Cardiac atrium fibroblast (primary cell): ENCODE data around the gene ARPC1A. TPM values are rescaled to one million over a fixed set of nuclear protein-coding genes. Genes with fewer than 3 reads are reported as not detected.

Source experiments
- total RNA-seq: library from RNA; depleted of rRNA; stranded (reverse); fragments of >200 nt; gene quantifications from 2 replicates; pipeline ENCODE4 v1.2.3, GENCODE V29; 2015

ARPC1A gene
- 174 and 198 TPM in 2 replicates for total RNA-seq

GRCh38 chr7:99325592-99326407 lies at the start of gene ARPC1A:
ARPC1A (plus strand) TSS chr7:99325898; CDS start chr7:99333354, 7,456 bp downstream.

GRCh38 chr7:99374111-99375064 lies 48.7 kb downstream of the ARPC1A start, which contains the start of gene ARPC1B:
ARPC1B (plus strand) TSS chr7:99374730; CDS start chr7:99385715, 10,985 bp downstream.

GRCh38 chr7:99408379-99409191 lies 82.9 kb downstream of the ARPC1A start, which contains the start of the genes BUD31 and PDAP1:
BUD31 (plus strand) TSS chr7:99408969; CDS start chr7:99411093, 2,124 bp downstream.
PDAP1 (minus strand) TSS chr7:99408597; CDS start chr7:99408548, 49 bp downstream.

Other genes starting within 250 kb of the ARPC1A start
- 14.4 and 15.5 TPM in 2 replicates for gene SMURF1, start 181.8 kb upstream of the ARPC1A start, total RNA-seq
- gene KPNA7, start 117.8 kb upstream of the ARPC1A start, total RNA-seq = not detected in 2 replicates
- not detected in 2 replicates for gene MYH16, start 53.1 kb upstream of the ARPC1A start, total RNA-seq
- gene ARPC1B, start 48.8 kb downstream of the ARPC1A start, total RNA-seq = 262 and 273 TPM in 2 replicates
- gene PDAP1, start 82.7 kb downstream of the ARPC1A start, total RNA-seq = 73.5 and 93.5 TPM in 2 replicates
- 95.1 and 129 TPM in 2 replicates for gene BUD31, start 83.1 kb downstream of the ARPC1A start, total RNA-seq
- 3.8 and 8.6 TPM in 2 replicates for gene PTCD1, start 112.9 kb downstream of the ARPC1A start, total RNA-seq
- gene CPSF4, start 113.0 kb downstream of the ARPC1A start, total RNA-seq = 19.1 and 26.0 TPM in 2 replicates
- 3,196 and 5,196 TPM in 2 replicates for gene ATP5MF, start 140.3 kb downstream of the ARPC1A start, total RNA-seq
- gene ZNF789, start 147.0 kb downstream of the ARPC1A start, total RNA-seq = 1.9 and 4.0 TPM in 2 replicates
- gene ZNF394, start 174.4 kb downstream of the ARPC1A start, total RNA-seq = 17.3 and 22.9 TPM in 2 replicates
- 7.5 and 9.2 TPM in 2 replicates for gene ZKSCAN5, start 178.8 kb downstream of the ARPC1A start, total RNA-seq
- 5.2 and 7.1 TPM in 2 replicates for gene FAM200A, start 226.2 kb downstream of the ARPC1A start, total RNA-seq
- gene ZNF655, start 232.7 kb downstream of the ARPC1A start, total RNA-seq = 34.7 and 38.7 TPM in 2 replicates